Measurements from ENCODE around the gene STAMBPL1.
"Not testable (repeated sequence)": the region's sequence is repeated elsewhere in the genome, so short reads cannot be mapped to it uniquely, and the experiment has no call there.

Gene STAMBPL1

DNA sequence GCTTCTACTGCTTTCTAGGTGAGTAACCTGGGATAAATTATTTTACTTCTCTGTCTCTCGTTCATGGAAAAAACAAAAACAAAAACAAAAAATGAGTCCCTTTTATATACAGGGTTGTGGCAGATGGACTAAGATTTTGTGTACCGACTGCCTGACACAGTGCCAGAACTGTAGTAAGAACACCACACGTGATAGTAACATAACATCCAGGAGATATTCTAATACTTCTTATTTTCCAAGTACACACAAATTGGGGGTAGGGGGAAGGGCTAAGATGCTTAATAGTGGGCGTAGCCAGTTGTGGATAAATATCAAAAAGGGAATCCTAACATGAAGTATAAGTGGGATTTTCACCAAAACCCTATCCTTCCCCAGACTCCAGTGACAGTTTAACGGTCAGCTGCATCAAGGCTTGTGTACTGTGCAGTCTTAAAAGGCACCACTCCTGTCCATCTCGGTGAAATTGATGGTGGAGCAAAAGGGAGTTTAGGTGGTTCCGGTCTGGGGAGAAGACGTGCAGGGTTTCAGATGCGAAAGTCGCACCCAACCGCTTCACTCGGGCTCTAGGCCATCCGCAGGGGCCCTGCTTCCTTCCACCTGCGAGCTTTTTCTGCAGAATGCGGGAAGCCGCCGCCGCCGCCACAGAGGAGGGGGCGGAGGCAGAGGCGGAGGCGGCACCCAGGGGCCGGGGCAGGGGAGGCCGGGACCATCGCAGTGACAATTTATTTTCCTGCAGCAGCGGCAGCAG is at the start of gene STAMBPL1:
Gene STAMBPL1 (plus strand): TSS at position 712 of the 748 bp plus-strand sequence. CDS start 21,464 bp downstream, outside the sequence.
- no peak for DNase-seq

DNA sequence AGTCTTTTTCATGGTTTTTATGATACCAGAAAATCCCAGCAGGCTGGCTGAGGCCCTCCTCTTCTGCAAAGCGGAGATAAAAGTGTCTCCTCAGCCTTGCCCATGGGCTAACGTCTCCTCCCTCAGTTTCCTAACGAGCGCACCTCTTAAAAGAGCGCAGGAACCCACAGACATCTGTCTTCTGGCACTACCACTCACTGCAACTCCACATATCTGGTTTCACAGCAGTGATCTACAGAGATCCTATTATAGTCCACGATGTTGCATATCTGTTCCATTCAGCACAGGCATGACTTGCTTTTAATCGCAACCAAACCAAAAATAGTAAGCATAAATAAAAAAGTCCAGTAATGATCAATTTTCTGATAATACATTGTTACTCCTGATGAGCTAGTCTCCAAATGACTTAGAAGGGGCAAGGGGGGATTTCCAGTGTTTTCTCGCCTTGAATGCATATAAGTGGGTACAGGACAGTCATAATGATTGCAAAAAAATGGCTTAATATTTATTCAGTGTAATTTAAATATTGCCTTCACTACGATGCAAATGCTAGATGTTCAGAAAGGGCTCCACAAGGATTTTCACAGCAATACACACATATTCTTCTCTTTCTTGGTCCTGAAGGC is 49.3 kb upstream of the STAMBPL1 start:
- DNase-seq: no peak

DNA sequence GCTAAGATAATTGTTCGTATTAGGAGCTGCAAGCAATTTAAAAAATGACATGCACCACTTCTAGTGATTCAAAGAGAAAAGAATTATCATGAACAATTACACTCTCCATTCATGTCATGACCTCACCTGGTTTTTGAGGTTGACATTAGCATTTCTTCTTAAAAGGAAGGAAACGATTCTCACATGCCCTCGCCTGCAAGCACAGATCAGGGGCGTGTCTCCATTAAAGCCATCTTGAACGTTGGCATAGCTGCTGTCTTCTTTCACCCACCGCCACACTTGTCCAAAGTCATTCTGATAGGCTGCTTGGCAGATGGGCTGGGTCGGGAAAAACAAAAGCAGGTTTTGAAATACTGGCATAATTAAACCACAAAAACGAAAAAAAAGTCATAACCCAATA is 48.3 kb upstream of the STAMBPL1 start:
- no peak for DNase-seq

DNA sequence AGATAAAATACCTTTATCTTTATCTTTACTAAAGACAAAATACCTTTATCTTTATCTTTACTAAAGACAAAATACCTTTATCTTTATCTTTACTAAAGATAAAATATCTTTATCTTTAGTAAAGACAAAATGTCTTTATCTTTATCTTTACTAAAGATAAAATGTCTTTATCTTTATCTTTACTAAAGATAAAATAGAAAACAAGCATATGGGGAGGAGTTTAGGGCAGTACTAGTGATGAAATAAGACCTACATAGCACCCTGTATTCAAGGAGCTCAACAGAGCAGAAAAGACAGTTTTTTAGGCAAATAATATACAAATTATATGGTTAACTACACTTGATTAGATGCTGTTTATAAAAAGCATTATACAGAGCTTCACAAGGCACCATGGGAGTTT is 47.7 kb upstream of the STAMBPL1 start:
- no peak for DNase-seq

DNA sequence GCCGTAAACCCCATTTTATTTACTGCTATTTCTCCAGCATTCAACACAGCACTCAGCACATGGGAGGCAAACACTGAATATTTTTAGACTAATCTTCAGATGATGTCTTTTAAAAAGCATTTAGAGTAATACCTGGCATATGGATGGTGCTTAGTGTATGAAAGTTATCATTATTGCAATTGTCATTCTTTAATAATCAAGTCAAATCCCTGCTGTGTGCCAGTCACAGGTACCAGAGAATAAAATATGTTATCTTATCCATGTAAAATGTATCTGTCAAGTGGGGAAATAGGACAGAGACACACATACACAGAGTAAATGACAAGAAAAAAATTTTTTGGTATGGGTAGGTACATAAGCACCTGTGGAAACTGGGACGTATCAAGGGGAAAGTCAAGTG is 46.9 kb upstream of the STAMBPL1 start:
- no peak for DNase-seq

DNA sequence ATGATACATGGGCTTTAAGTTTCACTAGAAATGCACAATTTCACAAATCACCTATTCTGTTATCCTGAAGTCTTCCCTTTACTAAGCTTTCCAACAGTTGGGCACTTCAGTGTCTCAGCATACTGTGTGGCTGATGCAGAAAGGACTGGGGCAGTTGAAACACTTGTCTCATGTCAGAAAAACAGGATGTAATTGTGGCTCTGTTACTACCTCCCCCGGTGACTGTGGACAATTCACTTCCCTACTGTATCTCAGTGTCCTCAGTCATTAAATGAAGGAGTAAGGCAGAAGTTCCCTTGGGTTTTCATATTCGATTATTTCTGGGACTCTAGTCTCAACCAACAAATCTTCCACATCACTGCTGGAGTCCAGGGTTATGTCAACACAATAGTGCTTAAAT is 46.3 kb upstream of the STAMBPL1 start:
- DNase-seq: no peak

DNA sequence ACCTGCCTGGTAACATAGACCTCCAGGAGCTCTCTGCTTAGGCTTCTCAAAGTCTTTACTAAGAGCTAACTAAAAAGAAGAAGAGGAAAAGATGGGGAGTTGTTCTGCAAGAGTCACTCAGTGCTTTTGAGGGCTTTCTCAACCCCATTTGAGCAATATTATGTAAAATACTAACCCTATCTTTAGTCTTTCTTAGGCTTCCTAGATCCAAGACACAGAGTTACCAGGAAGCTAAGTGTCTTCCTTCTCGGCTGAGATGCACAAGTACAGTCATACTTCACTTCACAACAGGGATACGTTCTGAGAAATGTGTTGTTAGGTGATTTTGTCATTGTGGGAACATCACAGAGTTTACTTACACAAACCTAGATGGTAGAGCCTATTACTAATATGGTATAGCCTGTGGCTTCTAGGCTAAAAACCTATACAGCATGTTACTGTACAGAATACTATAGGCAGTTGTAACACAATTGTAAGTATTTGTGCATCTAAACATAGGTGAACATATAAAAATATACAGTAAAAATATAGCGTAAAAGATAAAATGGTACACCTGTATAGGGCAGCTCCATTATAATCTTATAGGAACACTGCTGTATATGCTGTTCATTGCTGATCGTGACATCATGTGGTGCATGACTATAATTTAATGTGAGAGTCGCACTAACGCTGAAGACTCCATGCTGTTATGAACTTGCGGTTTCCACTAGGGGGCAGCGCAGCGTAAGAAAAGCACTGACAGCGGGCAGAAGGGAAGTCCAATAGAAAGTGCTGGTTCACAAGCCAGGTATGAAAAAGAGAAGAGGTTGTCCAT is 44.7 kb upstream of the STAMBPL1 start:
- peak; percentile 64 for DNase-seq

DNA sequence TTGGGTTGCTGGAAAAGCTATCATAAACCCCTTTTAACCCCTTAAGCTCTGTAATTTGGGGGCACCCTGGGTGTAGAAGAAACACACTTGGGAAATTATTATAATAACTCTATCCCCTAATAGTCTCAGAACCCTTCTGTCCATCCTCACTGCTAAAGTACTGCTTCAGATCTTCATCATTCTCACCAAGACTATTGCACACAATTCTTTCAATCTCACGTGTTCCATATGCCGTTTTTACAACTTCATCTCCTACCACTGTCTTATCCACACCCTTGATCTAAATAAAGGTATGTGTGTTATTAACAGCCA is 44.2 kb upstream of the STAMBPL1 start:
- no peak for DNase-seq

DNA sequence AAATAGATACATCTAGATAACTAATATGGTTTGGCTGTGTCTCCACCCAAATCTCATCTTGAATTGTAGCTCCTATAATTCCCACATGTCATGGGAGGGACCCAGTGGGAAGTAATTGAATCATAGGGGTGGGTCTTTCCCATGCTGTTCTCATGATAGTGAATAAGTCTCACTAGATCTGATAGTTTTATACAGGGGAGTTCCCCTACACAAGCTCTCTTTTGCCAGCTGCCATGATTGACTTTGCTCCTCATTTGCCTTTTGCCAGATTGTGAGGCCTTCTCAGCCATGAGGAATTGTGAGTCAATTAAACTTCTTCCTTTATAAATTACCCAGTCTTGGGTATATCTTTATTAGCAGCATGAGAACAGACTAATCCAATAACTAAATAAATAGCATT is 42.4 kb upstream of the STAMBPL1 start:
- not testable (repeated sequence) for DNase-seq

DNA sequence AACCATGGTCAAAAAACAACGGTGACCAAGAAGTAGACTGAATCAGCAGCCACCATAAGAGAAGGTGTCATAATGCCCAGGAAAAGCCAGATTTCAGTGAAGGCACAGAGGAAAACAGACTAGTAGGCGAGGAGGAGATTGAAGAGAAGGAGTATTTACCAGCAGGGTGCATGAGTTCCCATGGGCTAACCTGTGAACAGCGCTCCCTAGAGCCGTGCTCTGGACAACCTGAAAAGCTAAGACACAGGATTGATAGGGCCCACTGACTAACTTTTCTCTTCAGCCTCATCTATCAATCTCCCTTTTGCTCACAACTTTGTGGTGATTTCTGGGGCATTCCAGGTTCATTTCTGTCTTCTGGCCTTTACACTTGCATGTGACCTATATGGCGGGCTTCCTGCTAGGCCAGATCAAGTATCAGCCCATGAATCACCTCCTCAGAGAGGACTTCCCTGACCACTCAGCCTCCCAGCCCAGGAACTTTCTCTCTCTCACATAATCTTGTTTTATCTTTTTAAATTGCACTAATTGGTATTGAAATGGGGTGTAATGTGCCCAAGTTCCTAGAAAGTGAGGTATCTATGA is 41.2 kb upstream of the STAMBPL1 start:
- no peak for DNase-seq

DNA sequence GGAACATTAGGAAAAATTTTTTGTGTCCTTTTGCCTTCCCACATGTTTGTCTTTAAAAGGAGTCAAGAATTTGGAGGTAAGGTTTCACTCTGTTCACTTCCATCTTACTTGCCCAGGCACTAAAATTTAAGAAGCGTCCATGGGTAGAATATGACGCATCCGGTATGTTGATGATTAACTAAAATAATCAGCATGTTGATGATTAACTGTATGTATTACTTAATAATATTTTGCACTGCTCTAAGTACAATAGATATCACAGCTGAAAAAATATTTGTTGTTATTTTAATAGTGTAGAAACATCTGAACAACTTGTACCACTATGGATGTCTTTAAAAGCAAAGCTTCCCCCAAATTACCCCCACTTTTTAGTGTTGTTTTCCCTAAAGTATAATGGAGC is 39.9 kb upstream of the STAMBPL1 start:
- no peak for DNase-seq

DNA sequence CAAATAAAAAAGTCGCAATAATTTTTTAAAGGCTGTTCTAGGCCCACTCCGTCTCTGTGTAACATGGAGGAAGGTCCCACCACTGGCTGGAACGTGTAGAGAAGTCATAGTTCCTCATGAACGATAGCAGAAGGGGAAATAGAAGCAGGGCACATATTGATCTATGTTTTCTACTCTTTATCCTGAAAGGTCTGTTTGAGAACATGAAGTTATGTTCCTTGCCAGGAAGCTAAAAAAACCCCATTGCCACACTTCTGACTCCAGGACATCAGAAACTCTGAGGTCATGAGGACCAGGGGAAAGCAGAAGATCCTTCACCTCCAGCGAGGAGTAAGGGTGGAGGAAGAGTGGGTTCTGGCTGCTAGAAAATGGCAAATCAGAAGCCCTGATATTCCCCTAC is 39.2 kb upstream of the STAMBPL1 start:
- DNase-seq: no peak

DNA sequence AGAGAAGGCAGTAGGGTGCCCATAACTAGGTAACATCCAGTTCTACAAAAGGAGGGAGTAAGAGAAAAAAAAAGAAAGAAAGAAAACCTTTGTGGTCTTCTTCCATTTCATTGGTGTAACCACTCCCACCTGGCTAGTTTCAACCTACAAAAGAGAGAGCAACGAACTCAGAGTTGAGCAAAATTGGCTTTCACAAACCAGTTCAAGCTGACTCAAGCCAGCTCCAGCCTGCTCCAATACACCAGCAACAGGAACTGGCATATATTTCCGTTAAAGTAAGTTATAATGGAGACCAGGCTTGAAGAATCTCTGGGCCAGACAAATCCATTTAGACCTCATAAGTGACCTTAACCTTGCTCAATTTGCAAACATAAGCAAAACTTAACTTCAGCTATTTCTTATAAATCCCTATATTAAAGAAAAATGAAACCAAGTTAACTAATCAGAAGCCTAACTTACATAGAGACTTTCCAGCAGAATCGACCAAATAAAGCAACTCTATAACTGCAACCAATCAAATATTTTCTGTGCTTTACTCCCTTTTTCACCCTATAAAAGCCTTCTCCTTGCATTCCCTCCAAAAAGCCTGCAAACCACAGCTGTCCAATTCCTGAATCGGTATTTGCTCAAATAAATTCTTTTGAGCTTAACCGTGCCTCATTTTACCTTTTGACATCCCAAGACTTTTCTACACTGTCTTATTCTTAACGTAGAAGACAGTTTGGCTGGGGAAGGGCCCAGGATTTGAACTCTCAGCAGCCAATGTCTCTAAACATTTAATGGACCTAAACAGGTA is 38.5 kb upstream of the STAMBPL1 start:
- DNase-seq: no peak

DNA sequence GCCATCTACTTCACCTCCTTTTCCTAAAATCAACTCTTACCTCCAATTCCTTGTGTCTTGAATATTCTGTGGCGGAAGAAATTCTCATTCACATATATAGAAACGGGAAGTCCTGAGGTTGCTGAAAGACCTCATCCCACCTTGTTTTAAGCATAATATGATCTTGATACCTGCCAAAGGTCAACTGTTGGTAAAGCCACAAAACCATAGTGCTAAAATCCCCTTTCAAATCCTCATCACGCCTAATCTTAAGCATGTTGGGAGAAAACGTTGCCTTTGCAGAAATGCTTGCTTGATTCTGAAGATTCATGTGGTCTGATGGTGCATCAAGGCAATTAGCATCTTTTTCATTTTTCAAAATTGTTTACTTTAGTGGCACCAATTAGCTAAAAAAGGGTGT is 36.9 kb upstream of the STAMBPL1 start:
- no peak for DNase-seq

DNA sequence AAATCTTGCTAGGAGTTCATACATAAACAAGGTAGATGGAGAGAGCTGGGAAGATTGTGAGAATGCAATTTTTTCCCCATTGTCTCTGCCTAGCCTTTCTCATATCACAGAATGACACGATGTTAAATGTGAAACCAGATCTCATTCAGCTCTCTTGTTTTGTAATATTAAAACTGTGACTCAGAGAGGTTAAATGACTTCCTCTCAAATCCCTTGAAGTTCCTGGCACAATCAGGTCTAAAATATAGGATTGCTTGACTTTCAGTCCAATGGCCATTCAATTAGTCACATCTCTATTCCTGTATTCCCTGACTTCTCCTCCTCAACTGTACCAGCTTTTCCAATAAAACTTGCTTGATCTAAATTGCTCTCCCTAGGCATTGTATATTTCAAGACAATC is 31.5 kb upstream of the STAMBPL1 start:
- no peak for DNase-seq

DNA sequence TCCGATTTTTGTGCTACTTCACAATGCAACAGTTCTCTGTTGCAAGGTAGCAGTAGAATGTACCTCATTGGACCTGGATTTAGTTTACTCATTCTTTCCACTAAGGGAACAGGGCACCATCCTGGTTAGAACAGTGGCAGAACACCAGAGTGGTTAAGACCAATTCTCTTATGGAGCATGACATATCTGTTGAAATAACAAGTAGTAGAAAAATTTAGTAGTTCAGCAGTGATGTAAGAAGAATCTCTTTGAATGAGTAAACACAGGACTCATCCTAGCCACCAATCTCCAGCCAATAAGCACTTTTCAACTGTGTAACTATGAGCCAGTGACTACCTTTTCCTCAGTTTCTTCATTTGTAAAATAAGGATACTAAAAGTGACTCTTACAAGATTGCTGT is 30.8 kb upstream of the STAMBPL1 start:
- DNase-seq: no peak

DNA sequence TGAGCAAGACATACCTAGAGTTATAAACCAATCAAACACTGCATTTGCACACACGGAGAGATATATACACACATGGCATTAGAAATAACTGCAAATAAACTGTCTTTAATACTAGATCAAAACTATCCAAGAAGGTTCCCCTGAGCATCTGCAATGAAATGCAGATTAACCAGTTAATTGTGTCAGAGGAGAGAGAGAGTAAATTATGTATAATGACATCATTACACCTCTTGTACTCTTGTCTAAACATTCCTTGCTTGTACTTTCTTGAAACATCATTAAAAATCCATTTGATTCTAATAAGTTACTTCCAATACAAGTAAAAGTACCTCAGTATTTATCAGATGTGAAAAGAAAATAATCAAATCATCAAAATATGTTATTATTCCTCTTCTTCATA is 29.3 kb upstream of the STAMBPL1 start:
- DNase-seq: no peak

DNA sequence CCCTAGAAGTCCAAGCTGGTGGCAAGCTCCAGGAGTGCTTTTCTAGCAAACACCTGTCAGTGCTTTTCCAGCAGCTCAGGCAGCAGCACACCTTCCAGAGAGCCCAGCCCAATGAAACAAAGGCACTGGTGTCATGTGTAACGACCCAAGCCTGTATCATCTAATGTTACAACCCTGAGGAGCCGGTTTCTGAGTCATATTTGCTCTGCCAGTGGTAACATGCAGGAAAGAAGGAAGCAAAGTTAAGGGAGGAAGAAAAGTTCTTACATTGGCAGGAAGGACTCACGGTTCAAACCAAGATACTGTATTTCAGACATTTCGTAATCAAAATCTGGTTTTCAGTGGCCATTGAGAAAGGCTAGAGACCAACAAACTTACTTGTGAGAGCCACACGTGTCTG is 28.3 kb upstream of the STAMBPL1 start, which contains the start of gene ANKRD22:
Gene ANKRD22 (minus strand): TSS at position 139 of the 400 bp plus-strand sequence. CDS start 237 bp downstream, outside the sequence.
- DNase-seq: no peak

DNA sequence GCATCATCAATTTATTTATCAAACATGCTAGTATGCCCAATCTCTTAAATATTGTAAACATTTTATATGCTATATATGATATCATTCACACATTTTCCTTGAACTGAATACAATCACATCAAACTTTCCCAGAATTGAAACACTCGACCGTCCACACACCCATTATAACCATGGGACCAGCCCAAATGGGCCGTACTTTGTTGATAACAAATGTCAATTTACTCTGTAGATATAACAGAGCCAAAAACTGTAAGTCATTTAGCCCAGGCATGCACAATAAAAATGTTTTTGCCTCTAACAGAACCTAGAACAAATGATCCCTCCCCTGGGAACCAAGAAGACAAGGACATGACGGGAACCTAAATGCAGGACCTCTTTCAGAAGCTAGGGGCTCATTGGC is 27.7 kb upstream of the STAMBPL1 start:
- no peak for DNase-seq

DNA sequence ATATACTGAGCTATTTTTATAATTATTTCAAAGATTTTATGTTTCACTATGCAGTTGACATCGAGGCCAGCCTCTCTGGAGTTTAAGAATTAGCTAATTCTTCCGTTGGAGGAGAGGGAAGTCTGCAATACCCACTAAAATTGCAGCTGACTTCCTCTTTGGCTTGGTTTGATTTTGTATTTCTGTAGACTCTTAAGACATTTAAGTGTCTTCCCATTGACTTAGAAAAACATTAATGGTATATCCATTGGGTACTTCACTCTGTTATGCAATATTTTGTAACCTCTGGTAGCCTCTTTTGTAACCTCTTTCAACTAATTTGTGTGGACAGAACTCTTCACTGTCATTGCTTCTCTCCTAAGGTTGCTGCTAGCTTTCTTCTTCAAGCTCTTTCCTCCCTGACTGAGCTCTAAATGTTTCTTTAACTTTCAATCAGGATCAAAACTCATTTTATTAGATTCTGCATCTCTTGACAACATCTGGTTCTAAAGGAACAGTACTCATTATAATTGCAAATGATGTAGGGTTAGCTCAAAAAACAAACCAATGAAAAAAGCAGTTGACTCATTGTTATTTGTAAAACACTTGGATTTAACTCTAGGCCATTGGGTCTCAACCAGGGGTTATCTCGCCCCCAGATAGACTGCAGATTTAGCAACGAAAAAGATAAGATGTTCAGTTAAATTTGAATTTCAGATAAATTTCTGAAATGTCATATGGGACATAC is 26.7 kb upstream of the STAMBPL1 start:
- no peak for DNase-seq

DNA sequence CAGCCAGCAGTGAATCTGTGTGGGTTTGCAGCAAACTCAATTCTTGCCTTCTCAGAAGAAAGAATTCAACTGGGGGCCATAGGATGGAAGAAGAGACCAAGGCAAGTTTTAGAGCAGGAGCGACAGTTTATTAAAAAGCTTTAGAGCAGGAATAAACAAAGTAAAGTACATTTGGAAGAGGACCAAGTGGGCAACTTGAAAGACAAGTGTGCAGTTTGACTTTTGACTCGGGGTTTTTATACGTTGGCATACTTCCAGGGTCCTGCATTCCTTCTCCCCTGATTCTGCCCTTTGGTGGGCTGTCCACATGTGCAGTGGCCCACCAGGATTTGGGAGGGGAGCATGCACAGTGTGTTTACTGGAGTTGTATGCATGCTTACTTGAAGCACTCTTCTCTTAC is 25.4 kb upstream of the STAMBPL1 start:
- no peak for DNase-seq

DNA sequence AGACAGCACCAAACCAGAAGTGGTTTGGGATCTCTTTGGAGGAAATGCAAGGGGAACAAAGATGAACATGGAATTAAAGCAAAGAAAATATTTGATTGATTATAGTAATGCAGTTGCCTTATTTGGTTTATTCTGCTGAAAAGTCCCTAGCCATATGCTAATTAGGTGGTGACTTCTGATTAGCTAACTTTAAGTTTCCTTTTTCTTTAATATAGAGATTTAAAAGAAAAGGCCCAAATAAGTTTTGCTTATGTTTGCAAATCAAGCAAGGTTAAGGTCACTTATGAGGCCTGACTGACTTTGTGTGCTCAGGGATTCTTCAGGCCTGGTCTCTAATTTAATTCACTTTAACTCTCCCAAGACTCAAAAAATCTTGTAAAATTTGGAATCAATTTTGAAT is 22.2 kb upstream of the STAMBPL1 start:
- DNase-seq: no peak
